Stimulated activated naive CD4-positive, alpha-beta T cell (primary cell): Measurements from ENCODE around the gene HELZ.

ENCODE experiments used
- DNase-seq, 6 experiments: peaks; one replicate each; lab custom pipeline; 2025; lab: John Stamatoyannopoulos, UW

HELZ gene

GRCh38 chr17:67025216-67025792 lies 219.7 kb downstream of the HELZ start:
- DNase-seq, result no peak

GRCh38 chr17:67024736-67025135 lies 220.3 kb downstream of the HELZ start:
- DNase-seq, result no peak

- DNase-seq, result no peak
Measured at GRCh38 chr17:67022451-67022810, 222.6 kb downstream of the HELZ start.

GRCh38 chr17:67021743-67022450 lies 223.1 kb downstream of the HELZ start:
- no peak for DNase-seq

GRCh38 chr17:67021196-67021595 lies 223.8 kb downstream of the HELZ start:
- DNase-seq, result no peak
